Stimulated activated CD8-positive, alpha-beta memory T cell treated with anti-CD3 and anti-CD28 coated beads, Interleukin-7, amount 100 ng/mL, for 48 hours (primary cell): Measurements from ENCODE around the gene NUDT17.

Source experiments
- DNase-seq, 2 donors: peaks; one replicate each; pipeline ENCODE4 v3.0.0-alpha.2; 2020; ENCODE audit warnings: low read depth in 1 of 2; ENCODE audit errors: extremely low read depth in 1 of 2

The NUDT17 gene

DNA sequence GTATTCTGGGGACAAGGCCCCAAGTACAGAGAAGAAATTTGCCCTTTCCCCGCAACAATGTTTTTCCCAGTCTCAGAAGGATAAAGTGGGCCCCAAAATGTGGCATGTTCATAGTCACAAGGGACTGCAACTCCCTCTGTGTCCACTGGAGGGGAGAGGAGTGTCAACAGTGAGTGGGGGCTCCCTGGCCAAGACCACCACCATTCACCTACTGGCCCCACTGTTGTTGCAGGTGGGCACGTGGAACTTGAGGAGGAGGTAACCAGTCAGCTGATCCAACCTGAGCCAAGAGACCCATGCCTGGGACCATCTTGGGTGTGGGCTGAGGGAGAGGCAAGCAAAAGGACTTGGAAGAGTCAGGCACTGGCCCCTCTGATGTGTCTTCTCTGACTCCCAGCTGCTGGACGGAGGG is 777 bp downstream of the NUDT17 start:
- no peak for DNase-seq

DNA sequence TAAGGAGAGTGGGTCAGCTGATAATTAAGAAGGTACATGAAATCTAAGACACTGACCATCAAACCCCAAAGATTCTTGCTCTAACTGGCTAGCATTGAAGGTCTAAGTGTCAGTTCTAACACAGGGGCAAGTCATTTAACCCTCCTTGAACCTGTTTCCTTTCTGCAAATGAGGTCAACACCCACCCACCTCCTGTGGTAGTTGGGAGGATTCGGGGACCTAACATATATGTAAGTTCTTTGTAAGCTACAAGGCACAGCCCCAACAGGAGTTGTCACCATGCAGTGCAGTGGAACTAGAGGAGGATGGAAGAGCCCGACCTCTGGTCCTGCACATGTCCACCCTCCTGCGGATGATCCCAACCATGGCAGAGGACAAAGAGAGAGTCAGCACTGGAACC is 2.4 kb downstream of the NUDT17 start:
- no peak for DNase-seq

- no peak for DNase-seq
These were observed 4.1 kb downstream of the NUDT17 start for GRCh38 chr1:145849356-145850160.

- DNase-seq: no peak
These were observed 10.1 kb downstream of the NUDT17 start for GRCh38 chr1:145855426-145855948.

- no peak for DNase-seq
These were observed 11.7 kb downstream of the NUDT17 start for GRCh38 chr1:145857170-145857569.

DNA sequence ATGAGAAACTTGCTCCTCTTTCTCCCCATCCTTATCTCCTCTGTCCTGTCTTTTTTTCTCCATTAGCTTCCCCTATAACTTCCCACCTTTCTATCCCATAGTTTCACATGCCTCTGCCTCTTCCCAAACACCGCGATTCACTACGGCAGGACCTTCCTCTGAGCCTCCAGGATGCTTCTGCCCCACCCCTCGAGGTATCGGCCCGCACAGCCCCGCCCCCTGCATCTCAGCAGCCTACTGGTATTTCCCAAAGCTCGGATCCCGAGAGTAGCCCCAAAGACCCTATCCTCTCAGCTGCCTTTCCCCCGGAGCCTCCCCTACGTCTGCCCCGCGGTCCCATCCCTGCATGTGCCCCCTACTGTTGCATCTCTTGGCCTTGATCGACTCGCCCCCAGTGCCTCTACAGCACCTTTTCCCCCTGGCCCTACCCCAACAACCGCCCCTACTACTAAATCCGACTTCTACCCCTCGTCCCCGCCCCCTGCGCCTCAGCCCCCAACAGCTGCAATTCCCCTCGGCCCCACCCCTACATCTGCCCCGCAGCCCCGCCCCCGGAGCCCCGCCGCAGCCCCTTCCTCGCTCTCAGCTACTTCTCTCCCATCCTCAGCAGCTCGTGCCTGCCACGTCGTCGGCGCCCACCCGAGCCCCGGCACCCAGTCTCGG is 12.9 kb downstream of the NUDT17 start:
- peak in 1 of 2 donors; percentile 48 for DNase-seq

- peak; percentile 81 to 91 for DNase-seq
These were observed 13.6 kb downstream of the NUDT17 start, which contains the start of gene PIAS3 for GRCh38 chr1:145858901-145859490. Gene PIAS3, minus strand, starts transcription at chr1:145859081. Its CDS starts 91 bp downstream, at chr1:145858990.

DNA sequence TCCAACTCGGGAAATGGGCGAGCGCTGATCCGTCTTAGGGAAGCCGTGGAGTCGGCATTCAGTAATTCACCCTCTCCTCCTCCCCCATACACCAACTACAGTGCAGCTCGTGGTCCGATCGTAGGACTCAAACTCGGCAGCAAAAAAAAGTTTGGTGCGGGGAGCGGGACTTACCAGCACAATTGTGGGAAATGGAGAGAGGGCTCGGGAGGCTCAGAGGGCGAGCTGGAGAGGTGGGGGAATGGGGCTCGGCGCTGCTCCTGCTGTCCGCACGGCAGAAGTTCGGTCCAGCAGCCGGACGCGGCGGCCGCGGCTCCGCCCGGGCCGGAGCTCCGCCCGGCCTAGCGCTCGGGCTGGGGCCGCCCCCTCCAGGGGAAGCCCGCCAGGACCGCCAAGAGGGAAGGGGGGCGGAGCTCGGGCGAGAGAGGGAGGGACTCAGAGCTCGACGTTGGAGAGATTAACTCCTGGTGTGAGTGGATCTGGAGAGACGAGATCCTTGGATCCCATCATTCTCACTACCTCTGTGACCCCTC is 14.1 kb downstream of the NUDT17 start:
- peak; percentile 62 to 75 for DNase-seq

GRCh38 chr1:145863282-145864018 is 18.0 kb downstream of the NUDT17 start:
- no peak for DNase-seq

DNA sequence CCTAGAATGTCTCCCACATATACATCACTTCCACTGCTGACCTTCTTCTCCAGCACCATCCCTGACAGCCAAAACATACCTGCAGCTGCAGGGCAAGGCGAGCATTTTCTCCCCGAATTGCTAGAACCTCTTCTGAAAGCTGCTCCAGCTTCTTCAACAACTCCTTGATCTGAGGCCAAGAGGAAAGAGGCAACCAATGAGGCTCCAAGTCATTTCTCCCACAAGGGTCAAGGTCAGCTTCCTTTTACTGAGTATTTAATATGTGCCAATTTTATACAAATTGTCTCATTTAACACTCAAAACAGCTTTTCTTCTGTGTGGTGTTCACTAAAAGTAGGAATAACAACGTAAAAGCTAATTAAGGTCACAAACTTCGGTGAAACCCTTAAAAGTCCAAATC is 22.8 kb downstream of the NUDT17 start:
- no peak for DNase-seq

GRCh38 chr1:145871994-145872924 is 26.8 kb downstream of the NUDT17 start:
- no peak for DNase-seq

GRCh38 chr1:145874646-145875045 is 29.2 kb downstream of the NUDT17 start:
- no peak for DNase-seq

DNA sequence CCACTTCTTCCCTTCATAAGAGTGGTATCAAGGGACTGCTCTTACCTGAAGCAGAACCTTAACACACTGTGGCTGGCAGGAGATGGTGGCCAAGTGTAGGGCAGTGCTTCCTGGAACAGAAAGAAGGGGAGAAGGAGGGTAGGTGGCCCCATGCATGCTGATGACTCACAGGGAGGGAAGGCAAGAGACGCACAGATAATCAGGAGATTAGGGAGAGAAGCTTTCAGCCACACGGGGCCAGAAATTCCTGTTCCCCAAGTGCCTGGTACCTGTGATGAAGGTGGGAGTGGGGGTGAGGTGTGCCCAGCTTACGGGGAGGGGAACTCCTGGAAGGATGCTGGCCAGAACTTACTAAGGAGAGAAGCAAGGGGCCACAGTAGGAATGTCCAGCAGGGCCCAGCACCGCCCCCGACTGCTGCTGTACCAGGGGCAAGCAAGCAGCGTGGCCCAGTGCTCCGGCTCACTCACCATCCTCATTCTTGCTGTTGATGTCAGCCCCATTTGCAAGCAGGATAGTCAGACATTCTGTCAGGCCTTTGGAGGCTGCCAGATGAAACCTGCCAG is 32.6 kb downstream of the NUDT17 start:
- no peak for DNase-seq

- DNase-seq: no peak
These were observed 33.3 kb downstream of the NUDT17 start for GRCh38 chr1:145878724-145879123.

DNA sequence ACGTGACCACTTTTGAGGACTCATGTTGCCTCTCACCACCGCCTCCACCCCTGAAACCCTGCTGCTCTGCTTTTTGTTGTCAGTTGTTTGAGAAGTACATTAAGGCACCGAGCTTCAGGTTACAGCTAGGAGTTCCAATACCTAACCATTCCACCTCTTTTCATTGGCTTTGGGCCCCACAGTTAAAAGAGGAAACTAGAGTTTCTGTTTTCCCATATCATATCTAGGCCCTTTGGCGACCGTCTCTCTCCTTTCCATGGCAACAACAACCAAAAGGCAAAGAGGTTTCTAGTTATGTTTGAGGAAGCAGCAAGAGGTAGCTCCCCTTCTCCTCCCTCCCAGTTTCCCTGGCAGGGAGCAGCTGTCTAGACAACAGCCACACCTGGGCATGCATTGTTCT is 34.3 kb downstream of the NUDT17 start:
- no peak for DNase-seq

- DNase-seq: no peak
These were observed 39.2 kb downstream of the NUDT17 start for GRCh38 chr1:145884675-145885074.

DNA sequence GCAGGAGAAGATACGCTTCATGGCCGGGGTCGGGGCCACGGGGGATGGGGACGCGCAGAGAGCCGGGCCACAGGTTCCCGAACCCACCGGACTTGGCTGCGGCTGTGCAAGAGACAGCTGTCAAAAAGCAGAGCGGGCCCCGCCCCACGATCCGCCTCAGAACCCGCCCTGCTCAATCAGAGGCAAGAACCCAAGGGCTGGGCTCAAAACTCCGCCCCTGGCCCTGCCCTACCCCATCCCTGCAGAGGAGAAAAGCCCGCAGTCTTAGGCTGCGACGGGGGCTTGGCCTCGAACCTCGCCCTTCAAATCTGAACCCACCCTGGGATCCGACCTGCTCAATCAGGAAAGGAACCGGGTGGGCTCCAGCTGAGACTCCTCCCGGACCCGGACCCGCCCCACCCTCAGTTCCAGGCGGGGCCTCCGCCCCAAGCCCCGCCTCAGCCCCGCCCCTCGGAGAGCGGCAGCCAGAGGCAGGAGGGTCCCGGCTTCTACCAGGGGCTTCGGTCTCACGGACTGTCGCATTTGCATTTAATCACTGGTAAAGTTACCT is 40.4 kb downstream of the NUDT17 start, which contains the start of gene ANKRD35:
Gene ANKRD35, minus strand, starts transcription at position 129 of the 550 bp plus-strand sequence. Its CDS starts 108 bp downstream, at position 21.
- DNase-seq: peak; percentile 74 to 87

- no peak for DNase-seq
These were observed 41.0 kb downstream of the NUDT17 start for GRCh38 chr1:145886390-145886789.

DNA sequence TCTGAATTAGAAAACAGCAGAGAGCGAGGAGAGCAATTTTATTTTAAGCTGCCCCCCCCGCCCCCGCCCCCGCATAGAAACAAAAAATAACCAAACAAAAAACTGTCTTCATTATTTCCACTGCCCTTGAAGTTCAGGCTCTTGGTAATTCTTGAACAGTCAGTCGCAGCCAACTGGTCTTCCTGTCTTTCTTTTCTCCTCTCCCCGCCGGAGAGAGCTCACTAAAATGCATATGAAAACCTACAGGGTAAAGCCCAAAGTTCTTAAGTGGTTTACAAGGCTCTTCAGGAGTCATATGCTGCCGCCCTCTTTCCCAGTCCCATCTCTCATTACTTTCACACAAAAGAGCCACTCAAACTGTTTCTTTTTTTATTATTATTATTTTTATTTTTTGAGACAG is 41.4 kb downstream of the NUDT17 start:
- no peak for DNase-seq
